ENCODE measurements around the gene SCN4A.

SCN4A gene

DNA sequence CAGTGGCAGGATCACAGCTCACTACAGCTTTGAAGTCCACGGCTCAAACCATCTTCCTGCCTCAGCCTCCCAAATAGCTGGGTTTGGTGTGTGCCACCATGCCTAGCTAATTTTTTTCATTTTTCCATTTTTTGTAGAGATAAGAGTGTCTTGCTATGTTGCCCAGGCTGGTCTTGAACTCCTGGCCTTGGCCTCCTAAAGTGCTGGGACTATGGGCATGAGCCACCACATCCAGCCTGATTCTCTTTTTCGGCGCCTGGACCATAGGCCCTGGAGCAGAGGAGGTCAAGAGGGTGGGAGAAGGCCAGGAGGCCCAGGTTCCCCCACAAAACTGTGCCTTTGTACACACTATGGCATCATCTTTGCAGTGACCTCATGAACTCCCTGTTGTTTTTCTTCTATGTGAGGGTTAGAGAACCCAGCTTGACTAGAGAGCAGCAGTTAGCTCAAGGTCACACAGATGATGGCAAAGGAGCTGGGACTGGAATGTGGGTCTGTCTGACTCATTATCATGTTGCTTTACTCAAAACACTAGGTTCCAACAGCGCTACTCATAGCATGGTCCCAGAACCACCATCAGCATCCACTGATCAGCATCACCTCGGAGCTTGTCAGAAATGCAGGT is 16.3 kb downstream of the SCN4A start:
- DNase-seq (ENCODE audit: low read depth in 2 of 2, low spot score in 1 of 2) = no peak

- no peak for DNase-seq (ENCODE audit: low read depth in 2 of 2, low spot score in 1 of 2)
Observed at GRCh38 chr17:63955791-63956190, 16.9 kb downstream of the SCN4A start.

DNA sequence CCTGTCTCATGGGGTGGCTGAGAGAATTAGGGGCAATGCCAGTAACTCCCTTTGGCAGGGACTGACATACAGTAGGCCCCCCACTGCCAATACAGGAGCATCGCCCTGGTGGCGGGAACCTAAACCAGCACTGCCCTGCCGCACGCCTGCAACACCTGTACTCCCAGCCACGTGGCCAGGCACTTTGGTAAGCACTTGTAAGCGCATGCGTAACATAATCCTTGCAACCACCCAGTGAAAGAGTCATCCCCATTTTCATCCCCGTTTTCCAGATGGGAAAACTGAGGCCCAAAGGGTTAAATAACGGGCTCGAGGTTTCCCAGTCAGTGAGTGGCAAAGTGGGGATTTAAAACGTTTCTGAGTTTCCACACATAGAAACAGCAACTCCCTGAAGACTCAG is 17.5 kb downstream of the SCN4A start:
- no peak for DNase-seq (ENCODE audit: low read depth in 2 of 2, low spot score in 1 of 2)

- DNase-seq (ENCODE audit: low read depth in 2 of 2, low spot score in 1 of 2) = no peak
Observed at GRCh38 chr17:63954402-63955063, 18.2 kb downstream of the SCN4A start.

- DNase-seq (ENCODE audit: low read depth in 2 of 2, low spot score in 1 of 2) = no peak
Observed at GRCh38 chr17:63950940-63951907, 21.5 kb downstream of the SCN4A start.

DNA sequence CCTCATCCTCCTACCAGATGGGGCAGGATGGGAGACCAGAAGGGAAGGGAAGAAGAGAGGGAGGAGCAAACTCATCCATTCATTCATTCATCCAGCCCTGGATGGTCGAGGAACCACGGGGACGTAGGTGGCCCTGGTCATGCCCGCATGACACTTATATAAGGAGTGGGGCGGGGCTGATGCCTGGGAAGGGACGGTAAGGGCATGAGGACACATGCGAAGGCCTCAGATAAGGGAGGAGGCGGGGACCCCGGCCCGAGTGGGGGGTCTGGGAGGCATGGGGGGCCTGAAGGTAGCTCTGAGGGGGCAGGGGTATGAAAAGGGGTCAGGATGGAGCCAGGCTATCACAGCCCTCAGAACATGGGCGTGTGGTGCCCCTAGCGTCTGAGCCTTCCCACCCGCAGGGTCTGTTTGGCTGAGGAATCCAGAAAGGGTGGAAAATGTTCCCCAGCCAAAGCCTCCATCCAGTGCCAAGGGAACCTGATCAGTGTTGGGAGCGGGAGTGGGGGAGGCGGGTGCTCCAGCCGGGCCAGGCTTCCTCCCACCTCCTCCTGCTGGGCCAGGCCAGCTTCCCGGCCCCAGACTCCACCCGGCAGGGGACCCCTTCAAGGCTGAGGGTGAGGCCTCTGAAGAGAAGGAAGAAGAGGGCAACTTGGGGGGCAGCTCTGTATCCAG is 23.0 kb downstream of the SCN4A start:
- DNase-seq (ENCODE audit: low read depth in 2 of 2, low spot score in 1 of 2) = no peak

DNA sequence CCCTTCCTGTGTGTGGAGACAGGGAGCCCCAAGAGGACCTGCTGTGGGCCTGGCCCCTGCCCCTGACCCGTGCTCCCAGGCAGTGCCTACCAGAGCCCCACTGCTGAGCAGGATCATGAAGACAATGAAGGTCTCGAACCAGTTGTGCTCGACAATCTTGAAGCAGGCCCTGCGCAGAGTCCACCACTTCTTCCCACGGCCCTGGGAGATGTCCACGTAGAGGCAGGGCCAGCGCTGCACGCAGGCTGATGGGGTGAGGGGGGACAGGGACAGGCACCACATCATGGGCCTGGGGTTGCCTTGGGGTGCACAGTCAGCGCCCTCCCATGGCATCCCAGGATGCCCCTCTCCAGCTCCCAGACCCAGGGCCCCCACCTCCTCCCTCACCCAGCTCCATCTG is 24.2 kb downstream of the SCN4A start:
- no peak for DNase-seq (ENCODE audit: low read depth in 2 of 2, low spot score in 1 of 2)

- no peak for DNase-seq (ENCODE audit: low read depth in 2 of 2, low spot score in 1 of 2)
Observed at GRCh38 chr17:63947711-63948330, 24.9 kb downstream of the SCN4A start.

- DNase-seq (ENCODE audit: low read depth in 2 of 2, low spot score in 1 of 2) = peak in 1 of 2 donors; percentile 40
Observed at GRCh38 chr17:63946440-63947363, 26.0 kb downstream of the SCN4A start.

DNA sequence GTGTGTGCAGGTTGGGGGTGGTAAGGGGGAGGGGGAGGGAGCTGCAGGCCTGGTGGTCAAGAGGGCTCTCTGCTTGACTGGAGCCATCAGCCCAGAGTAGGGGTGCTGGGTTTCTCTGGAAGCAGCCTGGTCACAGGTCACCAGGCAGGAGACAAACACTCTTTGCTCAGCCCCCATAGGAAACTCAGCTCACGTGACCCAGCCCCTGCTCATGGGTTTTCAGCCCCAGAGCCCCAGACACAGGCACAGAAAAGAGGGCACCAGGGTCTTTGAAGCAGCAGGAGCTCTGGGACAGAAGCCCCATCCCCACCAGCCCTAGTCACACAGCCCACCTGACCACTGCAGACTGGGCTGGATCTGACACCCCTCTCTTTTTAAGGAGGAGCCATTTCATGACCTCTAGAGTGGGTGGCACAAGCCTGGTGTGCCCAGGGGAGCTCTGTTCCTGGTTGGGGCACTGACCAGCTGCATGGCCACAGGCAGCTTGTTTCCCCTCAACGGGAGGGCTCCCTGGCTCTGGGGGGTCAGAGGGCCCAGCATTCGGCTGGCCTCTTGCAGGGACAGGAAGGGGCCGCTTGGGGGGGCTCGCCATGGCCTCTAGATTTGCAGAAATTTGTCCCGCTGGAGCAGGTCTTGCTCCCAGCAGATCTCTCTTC is 26.8 kb downstream of the SCN4A start:
- no peak for DNase-seq (ENCODE audit: low read depth in 2 of 2, low spot score in 1 of 2)

DNA sequence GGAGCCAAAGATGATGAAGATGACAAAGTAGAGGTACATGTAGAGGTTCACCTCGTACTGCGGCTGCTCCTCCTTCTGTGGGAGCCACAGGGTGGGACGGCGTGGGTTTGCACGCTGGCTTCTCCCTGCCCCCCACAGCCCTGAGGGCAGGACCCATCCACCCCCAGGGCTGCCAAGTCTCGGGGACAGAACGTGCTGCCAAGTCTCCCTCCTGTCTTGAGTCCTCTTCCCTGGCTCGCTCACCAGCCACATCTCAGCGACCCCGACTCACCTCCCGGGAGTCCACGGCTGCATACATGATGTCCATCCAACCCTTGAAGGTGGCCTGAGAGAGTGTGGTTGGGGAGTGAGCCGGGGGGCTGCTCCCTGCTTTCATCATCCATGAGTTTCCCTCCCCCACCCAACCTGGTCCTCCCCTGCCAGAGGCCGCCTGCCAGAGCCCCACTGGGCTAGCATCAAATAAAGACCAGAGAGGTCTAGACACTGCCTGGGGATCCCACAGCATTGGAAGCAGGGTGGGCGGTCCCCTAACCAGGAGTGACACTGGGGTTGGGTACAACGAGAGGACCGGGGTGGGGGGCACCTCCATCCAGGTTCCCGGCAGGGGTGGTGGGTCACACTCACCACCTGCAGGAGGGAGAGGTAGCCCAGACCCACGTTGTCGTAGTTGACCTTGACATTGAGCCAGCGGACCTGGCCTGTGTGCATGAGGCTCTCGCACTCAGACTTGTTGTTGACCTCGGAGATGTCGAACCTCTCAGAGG is 27.8 kb downstream of the SCN4A start:
- DNase-seq (ENCODE audit: low read depth in 2 of 2, low spot score in 1 of 2) = no peak

DNA sequence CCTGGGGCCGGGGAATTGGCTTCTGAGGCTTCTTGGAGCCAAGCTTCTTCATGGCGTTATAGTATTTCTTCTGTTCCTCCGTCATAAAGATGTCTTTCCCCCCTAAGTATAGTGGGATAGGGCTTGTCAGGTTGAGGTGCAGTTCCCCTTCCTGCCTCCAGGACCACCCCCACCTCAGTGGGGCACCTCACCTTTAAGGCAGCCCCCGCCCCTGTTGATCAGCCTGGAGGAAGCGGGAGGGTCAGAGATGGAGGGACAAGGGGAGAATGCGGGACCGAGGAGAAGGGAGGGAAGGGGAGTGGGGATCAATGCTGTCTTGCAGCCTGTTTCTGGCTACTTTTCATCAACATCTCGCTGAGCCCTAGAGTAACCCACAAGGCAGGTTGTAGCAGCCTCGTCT is 29.0 kb downstream of the SCN4A start:
- DNase-seq (ENCODE audit: low read depth in 2 of 2, low spot score in 1 of 2) = no peak

DNA sequence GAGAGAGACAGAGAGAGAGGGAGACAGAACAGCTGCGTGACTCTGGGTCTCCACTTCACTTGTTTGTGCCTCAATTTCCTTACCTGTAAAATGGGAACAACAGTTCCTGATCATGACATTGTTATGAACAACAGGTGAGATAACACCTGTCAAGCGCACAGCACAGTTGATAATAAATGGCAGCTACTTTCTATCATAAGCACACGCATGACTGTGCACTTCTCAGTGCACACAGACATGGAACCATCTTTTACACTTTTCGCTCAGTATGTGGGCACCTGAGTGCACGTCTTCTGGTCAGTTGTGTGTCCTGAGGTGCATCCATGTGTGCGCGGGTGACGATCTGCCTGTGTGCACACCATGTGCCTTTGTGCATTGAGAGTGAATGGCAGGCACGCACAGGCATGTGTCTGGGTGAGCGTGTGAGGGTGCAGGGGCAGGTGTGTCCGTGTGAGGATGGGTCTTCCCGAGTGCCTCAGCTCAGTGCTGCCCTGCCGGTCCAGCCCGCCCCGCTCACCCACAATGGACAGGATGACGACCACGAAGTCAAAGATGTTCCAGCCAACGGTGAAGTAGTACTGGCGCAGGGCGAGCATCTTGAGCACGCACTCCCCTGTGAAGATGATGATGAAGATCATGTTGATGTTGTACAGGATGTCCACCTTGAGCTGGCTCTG is 30.3 kb downstream of the SCN4A start:
- no peak for DNase-seq (ENCODE audit: low read depth in 2 of 2, low spot score in 1 of 2)

DNA sequence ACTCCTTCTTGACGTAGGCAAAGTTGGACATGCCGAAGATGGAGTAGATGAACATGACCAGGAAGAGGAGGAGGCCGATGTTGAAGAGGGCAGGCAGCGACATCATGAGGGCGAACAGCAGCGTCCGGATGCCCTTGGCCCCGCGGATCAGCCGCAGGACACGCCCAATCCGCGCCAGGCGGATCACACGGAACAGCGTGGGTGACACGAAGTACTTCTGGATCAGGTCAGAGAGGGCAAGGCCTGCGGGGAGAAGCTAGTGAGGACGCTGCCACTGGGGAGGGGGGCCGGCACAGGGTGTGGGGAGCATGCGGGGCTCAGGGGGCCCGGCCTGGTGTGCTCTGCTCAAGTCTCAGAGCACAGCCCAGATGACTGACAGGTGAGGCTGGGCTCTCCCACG is 31.0 kb downstream of the SCN4A start:
- DNase-seq (ENCODE audit: low read depth in 2 of 2, low spot score in 1 of 2) = no peak

DNA sequence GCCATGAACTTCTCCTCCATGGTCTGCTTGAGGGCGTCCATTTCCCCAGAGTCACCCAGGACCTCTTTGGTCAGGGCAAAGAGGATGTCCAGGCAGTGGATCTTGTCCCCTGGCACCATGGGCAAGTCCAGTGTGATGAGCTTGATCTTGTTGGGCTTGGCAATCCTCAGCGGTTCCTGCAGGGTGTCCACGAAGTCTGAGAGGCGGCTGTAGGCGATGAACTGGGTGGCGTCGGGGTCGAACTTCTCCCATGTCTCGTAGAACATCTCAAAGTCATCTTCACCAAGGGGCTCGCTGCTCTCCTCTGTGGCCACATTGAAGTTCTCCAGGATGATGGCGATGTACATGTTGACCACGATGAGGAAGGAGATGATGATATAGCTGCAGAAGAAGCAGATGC is 31.6 kb downstream of the SCN4A start:
- no peak for DNase-seq (ENCODE audit: low read depth in 2 of 2, low spot score in 1 of 2)

DNA sequence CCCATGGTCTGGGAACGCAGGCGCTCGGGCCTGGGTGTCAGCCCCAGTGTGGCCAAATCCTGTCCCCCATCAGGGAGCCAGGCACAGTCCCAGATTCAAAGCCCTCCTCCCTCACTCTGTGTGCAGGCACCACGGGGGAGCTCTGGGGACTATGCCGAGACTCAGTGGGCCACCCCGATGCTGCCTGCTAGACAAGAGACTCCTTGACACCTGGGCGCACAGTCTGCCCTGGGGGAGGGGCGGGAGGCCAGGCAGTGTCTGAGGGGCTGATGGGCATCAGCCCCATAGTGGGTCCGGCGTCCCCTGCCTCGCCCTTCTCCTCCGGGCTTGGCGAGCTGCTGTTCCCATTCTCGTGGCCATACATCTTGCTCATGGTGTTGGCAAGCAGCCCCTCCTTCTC is 32.1 kb downstream of the SCN4A start:
- DNase-seq (ENCODE audit: low read depth in 2 of 2, low spot score in 1 of 2) = no peak

DNA sequence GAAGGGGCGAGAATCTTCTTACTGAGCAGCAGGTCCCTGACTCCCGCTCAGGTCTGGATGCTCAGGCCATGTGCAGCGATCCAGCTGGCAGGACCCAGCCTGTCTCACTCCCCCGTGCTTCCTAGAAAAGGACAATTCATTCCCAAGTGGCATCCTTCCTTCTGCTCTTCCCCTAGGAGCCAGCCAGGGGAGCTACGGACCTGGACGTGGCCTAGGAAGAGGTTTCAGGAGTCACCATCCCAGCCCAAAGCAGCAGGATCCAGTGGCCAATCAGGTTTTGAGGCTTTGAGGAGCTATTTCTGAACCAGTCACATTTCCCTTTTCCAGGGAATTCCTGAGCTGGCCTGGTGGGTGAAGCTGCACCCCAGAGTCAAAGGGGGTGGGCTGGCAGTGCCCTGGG is 32.8 kb downstream of the SCN4A start:
- no peak for DNase-seq (ENCODE audit: low read depth in 2 of 2, low spot score in 1 of 2)

- no peak for DNase-seq (ENCODE audit: low read depth in 2 of 2, low spot score in 1 of 2)
Observed at GRCh38 chr17:63939401-63939800, 33.3 kb downstream of the SCN4A start.

All from stimulated activated CD8-positive, alpha-beta memory T cell treated with anti-CD3 and anti-CD28 coated beads, Interleukin-4, amount 100 ng/mL, for 1 hour (primary cell).